Peyer's patch (tissue), 4 donors: ENCODE results near the gene SUN2. TPM values are rescaled to one million over a fixed set of nuclear protein-coding genes. Genes with fewer than 3 reads are reported as not detected.
A peak's percentile ranks its signal among the peaks of the same experiment; 100 is the strongest.

ENCODE experiments used
- DNase-seq, 3 donors: peaks; one replicate each; pipeline ENCODE4 v3.0.0-alpha.2; 2017 to 2019
- H3K27ac ChIP-seq, 4 donors: fragments of 200-600 bp; sonication (generic); one replicate each; pipeline ENCODE4 v1.5.1; 2016 to 2019
- H3K27me3 ChIP-seq, 2 donors: fragments of 200-600 bp; sonication (generic); one replicate each; pipeline ENCODE4 v1.5.1; 2019
- H3K36me3 ChIP-seq, 3 donors: fragments of 200-600 bp; sonication (generic); one replicate each; pipeline ENCODE4 v1.5.1; 2016 to 2019
- H3K4me1 ChIP-seq, 4 donors: fragments of 200-600 bp; sonication (generic); one replicate each; pipeline ENCODE4 v1.5.1; 2016 to 2019
- H3K4me3 ChIP-seq, 4 donors: fragments of 200-600 bp; sonication (generic); 1 replicate in 3 of 4; 2 replicates in 1 of 4; pipeline ENCODE4 v1.5.1; 2016 to 2019; ENCODE audit warnings: mild to moderate bottlenecking in 1 of 4
- H3K9me3 ChIP-seq, 4 donors: fragments of 200-600 bp; sonication (generic); one replicate each; pipeline ENCODE4 v1.5.1; 2016 to 2019; ENCODE audit warnings: mild to moderate bottlenecking in 1 of 4
- CTCF ChIP-seq, 6 experiments: fragments of 450-650 bp in 4 of 6; fragments of 200-600 bp in 2 of 6; sonication (generic) in 1 of 6; IDR thresholded peaks; one replicate each; pipeline ENCODE4 v1.5.1; 2017 to 2019; ENCODE audit warnings: antibody characterized with exemption in 6 of 6, mild to moderate bottlenecking in 3 of 6, moderate library complexity in 1 of 6
- POLR2A ChIP-seq, 2 donors: fragments of 450-650 bp; IDR thresholded peaks; one replicate each; pipeline ENCODE4 v1.5.1; 2017; ENCODE audit warnings: antibody characterized with exemption in 2 of 2, mild to moderate bottlenecking in 2 of 2, moderate library complexity in 2 of 2
- total RNA-seq, 4 donors: library from RNA; depleted of rRNA; stranded (reverse); fragments of >200 nt; gene quantifications; one replicate each; pipeline ENCODE4 v1.1.0, GENCODE V29; 2016

The SUN2 gene
- total RNA-seq, 4 donors from 2014 or later = 171 to 291 (median 248) TPM

DNA sequence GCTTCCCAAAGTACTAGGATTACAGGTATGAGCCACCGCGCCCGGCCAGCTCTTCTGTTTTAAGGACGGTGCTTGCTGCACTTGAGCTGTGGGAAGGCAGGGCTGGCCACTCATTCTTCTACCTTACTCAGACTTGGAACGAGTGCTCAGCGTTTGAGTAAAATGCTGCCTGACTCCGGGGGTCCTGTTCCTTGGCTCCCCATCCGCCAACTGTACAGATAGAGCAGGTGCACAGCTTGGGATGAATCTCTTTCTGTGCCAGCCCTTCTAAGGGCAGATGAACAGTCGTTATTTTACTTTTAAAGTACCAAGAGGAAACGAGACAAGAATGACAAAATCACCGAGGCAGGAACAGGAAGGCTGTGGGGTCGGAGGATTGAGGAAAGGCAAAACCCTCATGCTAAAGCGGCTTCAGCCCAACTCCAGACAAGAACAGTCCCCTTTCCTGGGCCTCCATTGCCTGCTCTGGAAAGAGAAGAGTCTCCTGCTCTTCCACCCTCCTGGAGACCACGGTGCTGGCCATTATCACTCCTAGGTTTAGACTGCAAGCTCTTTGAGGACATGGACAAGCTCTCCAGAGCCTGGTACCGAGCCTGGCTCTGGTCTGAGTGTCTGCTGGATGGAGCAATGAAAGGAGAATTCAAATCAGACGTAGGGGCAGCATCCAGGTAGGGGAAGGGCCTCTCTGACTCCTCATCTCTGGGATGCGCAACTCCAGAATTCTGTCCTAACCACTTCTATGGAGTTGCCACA is 1.1 kb upstream of the SUN2 start:
- Histone ChIP-seq H3K4me1 (peaks cover 2 to 40% (median 17%) of the 10 kb centered on the region in 4 donors), H3K27me3 (no peaks in the 10 kb centered on the region), H3K36me3 (peaks cover 0 to 10% (median 0%) of the 10 kb centered on the region in 3 donors), H3K4me3 (peak overlapping the region; percentile 80 to 97 (median 92)), H3K9me3 (no peaks in the 10 kb centered on the region), H3K27ac (peak overlapping the region; percentile 94 to 100 (median 98))
- TF ChIP-seq POLR2A (IDR thresholded peaks at IDR 0.05) = no peak
- TF ChIP-seq CTCF (IDR thresholded peaks at IDR 0.05) = no peak
- peak in 1 of 3 donors; percentile 46 for DNase-seq

DNA sequence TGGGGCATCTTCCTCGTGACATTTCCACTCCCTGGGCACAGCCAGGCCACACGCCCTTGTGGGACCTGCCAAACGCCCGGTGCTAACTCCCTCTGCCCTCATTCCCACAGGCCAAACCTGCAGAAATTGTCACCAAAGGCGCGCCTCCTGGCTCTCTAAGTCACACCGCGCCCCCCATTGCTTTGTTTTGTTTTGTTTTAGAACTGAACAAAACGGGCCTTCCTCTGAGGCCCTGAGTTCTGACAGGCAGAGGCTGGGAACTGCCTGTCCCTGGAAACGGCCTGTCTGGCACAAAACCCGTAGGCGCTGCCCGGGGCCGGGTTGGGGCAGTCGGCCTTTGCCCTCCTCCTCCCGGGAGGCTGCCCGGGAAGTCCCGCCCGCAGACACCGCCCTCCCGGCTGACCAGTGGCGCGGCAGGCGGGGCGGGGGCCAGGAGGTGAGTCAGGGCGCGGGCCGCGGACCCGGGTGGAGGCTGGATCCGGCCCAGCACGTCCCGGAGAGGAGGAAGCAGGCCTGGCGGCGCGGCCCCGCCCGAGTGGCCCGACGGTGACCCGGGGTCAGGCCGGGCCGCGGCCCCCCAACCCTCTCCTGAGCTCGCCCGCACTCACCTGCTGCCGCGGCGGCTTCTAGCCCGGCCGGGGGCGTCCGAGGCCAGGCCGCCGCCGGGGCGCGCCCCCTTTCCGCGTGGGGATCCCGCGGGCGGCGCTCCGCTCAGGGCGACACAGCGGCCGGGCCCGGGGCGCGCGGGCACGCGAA is 465 bp downstream of the SUN2 start:
- peak; percentile 69 to 97 (median 95) for DNase-seq
- Histone ChIP-seq H3K36me3 (peaks cover 0 to 25% (median 2%) of the 10 kb centered on the region in 3 donors), H3K9me3 (no peaks in the 10 kb centered on the region), H3K4me1 (peaks cover 2 to 52% (median 26%) of the 10 kb centered on the region in 4 donors), H3K27ac (peak overlapping the region; percentile 94 to 100 (median 98)), H3K27me3 (no peaks in the 10 kb centered on the region), H3K4me3 (peak overlapping the region; percentile 80 to 97 (median 92))
- no peak for TF ChIP-seq CTCF (IDR thresholded peaks at IDR 0.05)
- peak; percentile 76 to 93 for TF ChIP-seq POLR2A (IDR thresholded peaks at IDR 0.05)

GRCh38 chr22:38754751-38755154 is 1.0 kb downstream of the SUN2 start:
- Histone ChIP-seq H3K27ac (peak overlapping the region; percentile 94 to 100 (median 98)), H3K4me1 (peaks cover 2 to 52% (median 26%) of the 10 kb centered on the region in 4 donors), H3K36me3 (peaks cover 0 to 31% (median 2%) of the 10 kb centered on the region in 3 donors), H3K27me3 (no peaks in the 10 kb centered on the region), H3K9me3 (no peaks in the 10 kb centered on the region), H3K4me3 (peak overlapping the region; percentile 80 to 97 (median 92))
- peak in 2 of 3 donors; percentile 79 to 81 for DNase-seq
- TF ChIP-seq POLR2A (IDR thresholded peaks at IDR 0.05) = peak in 1 of 2 donors; percentile 12
- TF ChIP-seq CTCF (IDR thresholded peaks at IDR 0.05) = no peak

DNA sequence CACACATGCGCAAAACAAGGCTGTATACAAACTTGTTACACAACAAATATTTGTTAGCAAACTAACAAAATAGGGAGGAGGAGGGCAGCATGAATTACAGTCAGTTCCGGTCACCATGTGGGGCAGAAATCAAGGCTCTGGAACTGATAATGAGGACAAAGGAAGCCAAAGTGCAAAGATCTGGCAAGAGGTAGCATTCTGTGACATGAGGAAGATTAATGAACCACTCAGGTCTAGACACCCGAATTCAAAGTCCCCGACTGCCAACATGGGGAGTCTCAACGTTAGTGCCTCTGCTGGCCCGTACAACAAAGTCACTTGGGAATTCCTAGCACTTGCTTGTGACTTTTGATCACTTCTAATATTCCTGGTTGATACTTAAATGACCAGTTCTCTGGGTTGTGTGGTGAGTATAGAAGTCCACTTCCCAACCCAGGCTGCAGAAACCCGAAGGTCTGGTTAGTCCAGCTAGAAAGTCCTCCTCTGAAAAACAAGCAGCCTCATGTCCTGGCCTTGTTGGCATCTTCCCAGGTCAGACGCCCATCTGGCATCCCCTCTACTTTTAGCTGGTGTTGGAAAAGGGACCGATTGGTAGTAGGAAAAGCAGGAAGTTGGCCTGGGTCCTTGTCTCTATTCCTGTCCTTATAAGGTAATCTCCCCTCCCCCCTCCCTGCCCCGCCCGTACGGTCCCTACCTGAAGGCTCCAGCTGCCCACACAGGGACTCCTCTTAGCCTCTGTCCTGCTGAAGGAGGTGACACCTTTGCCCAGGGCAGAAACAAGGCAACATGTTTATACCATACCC is 1.6 kb downstream of the SUN2 start:
- peaks cover 2 to 52% (median 26%) of the 10 kb centered on the region in 4 donors for H3K4me1 ChIP-seq
- peak overlapping the region; percentile 80 to 97 (median 92) for H3K4me3 ChIP-seq
- H3K27me3 ChIP-seq = no peaks in the 10 kb centered on the region
- peak; percentile 71 to 81 (median 80) for DNase-seq
- H3K9me3 ChIP-seq = no peaks in the 10 kb centered on the region
- H3K36me3 ChIP-seq = peaks cover 0 to 37% (median 2%) of the 10 kb centered on the region in 3 donors
- TF ChIP-seq POLR2A (IDR thresholded peaks at IDR 0.05) (peak in 1 of 2 donors; percentile 63), CTCF (IDR thresholded peaks at IDR 0.05) (peak in 1 of 6 experiments; percentile 17)
- peak overlapping the region; percentile 94 to 100 (median 98) for H3K27ac ChIP-seq
